Endodermal cell (in vitro differentiated cells): ENCODE measurements around the gene DHRS7C. TPM values are rescaled to one million over a fixed set of nuclear protein-coding genes. Genes with fewer than 3 reads are reported as not detected.

Source experiments
- DNase-seq: peaks from one replicate; pipeline ENCODE4 v3.0.0-alpha.2; 2017
- H3K27ac ChIP-seq: 2 replicates; pipeline ENCODE4 v1.5.1; 2013; ENCODE audit warnings: mild to moderate bottlenecking, low read depth, low read length, moderate library complexity
- H3K27me3 ChIP-seq: 2 replicates; pipeline ENCODE4 v1.6.1; 2013; ENCODE audit warnings: mild to moderate bottlenecking, low read length, moderate library complexity; ENCODE audit not compliant: insufficient read depth, control insufficient read depth, poor library complexity, severe bottlenecking
- H3K36me3 ChIP-seq: 2 replicates; pipeline ENCODE4 v1.7.0; 2013; ENCODE audit warnings: mild to moderate bottlenecking, low read length, moderate library complexity; ENCODE audit not compliant: control insufficient read depth, insufficient read depth
- H3K4me1 ChIP-seq: one replicate; pipeline ENCODE4 v1.7.0; 2013; ENCODE audit warnings: low read length; ENCODE audit not compliant: control insufficient read depth, insufficient read depth
- H3K4me3 ChIP-seq: 2 replicates; pipeline ENCODE4 v1.5.1; 2013; ENCODE audit warnings: mild to moderate bottlenecking, low read length, moderate library complexity
- H3K9ac ChIP-seq: 2 replicates; pipeline ENCODE4 v1.6.1; 2013; ENCODE audit warnings: mild to moderate bottlenecking, low read length, moderate library complexity; ENCODE audit not compliant: poor library complexity, severe bottlenecking; ENCODE audit errors: extremely low read depth
- H3K9me3 ChIP-seq: 2 replicates; pipeline ENCODE4 v1.6.1; 2013; ENCODE audit warnings: mild to moderate bottlenecking, low read length, moderate library complexity; ENCODE audit not compliant: control insufficient read depth
- H3K27ac Mint-ChIP-seq: 2 replicates; pipeline ENCODE4 v1.8.0; 2020; ENCODE audit warnings: mixed read lengths
- H3K27me3 Mint-ChIP-seq: 2 replicates; pipeline ENCODE4 v1.8.0; 2021; ENCODE audit warnings: mild to moderate bottlenecking, mixed read lengths; ENCODE audit not compliant: insufficient read depth
- H3K36me3 Mint-ChIP-seq: 2 replicates; pipeline ENCODE4 v1.8.0; 2020; ENCODE audit warnings: low read depth, mixed read lengths
- H3K4me1 Mint-ChIP-seq: 2 replicates; pipeline ENCODE4 v1.8.0; 2020; ENCODE audit warnings: mixed read lengths
- H3K4me3 Mint-ChIP-seq: 2 replicates; pipeline ENCODE4 v1.8.0; 2020; ENCODE audit warnings: mild to moderate bottlenecking, moderate library complexity, mixed read lengths
- H3K9me3 Mint-ChIP-seq: 2 replicates; pipeline ENCODE4 v1.8.0; 2020; ENCODE audit warnings: mild to moderate bottlenecking, mixed read lengths
- CTCF ChIP-seq: fragments of 200-600 bp; sonication (generic); conservative IDR thresholded peaks from 2 replicates; pipeline ENCODE4 v1.5.0; 2021; ENCODE audit warnings: antibody characterized with exemption, mild to moderate bottlenecking
- WGBS, 2 experiments: methylation state at CpG; one replicate each; pipeline versions ENCODE4 v1.1.5 to v1.1.7; 2013; ENCODE audit warnings: missing lambda C conversion rate in 2 of 2, mixed read lengths in 1 of 2; ENCODE audit not compliant: insufficient coverage in 1 of 2, insufficient read length in 1 of 2; 5-methylcytosine and 5-hydroxymethylcytosine counted together
- total RNA-seq, 2 donors: library from RNA; stranded (reverse); fragmentation: NEBNext Ultra II Directional in 1 of 2; extraction: Animal tissue kit (Norgen Biotek cat#: 25700) in 1 of 2; gene quantifications; 2 replicates in 1 of 2; 3 replicates in 1 of 2; pipeline ENCODE4 v1.2.1, GENCODE V29; 2021

The DHRS7C gene
- total RNA-seq, 2 donors from 2014 or later: not detected

- Histone ChIP-seq H3K4me3 (no peak overlapping the region), H3K9ac (no peak overlapping the region), H3K4me1 (no peaks in the 10 kb centered on the region), H3K36me3 (peaks cover 7% of the 10 kb centered on the region), H3K9me3 (peaks cover 10% of the 10 kb centered on the region), H3K27me3 (no peaks in the 10 kb centered on the region), H3K27ac (peak overlapping the region; percentile 85)
- no peaks in the 10 kb centered on the region for H3K4me1 Mint-ChIP-seq
- TF ChIP-seq CTCF: no peak
- no peaks in the 10 kb centered on the region for H3K27me3 Mint-ChIP-seq
- peaks cover 19% of the 10 kb centered on the region for H3K36me3 Mint-ChIP-seq
- H3K9me3 Mint-ChIP-seq: peaks cover 6% of the 10 kb centered on the region
- DNase-seq: no peak
- 80 to 93% methylated on average over 4 to 8 of the region's 9 CpGs for WGBS, 2 experiments
- no peak overlapping the region for H3K27ac Mint-ChIP-seq
- no peak overlapping the region for H3K4me3 Mint-ChIP-seq
Observed at GRCh38 chr17:9725575-9725974, 65.8 kb downstream of the DHRS7C start.

Other genes starting within 250 kb of the DHRS7C start
- gene STX8, start 215.8 kb downstream of the DHRS7C start, total RNA-seq: 10 to 100 TPM; 82.5 to 98.2 TPM
- under 1 TPM; 0.29 to 0.51 TPM for gene CFAP52, start 214.9 kb downstream of the DHRS7C start, total RNA-seq
- 10 to 100 TPM in 1 of 2 donors, 1 to 10 TPM in 1; 8.6 to 12.6 TPM for gene USP43, start 146.1 kb downstream of the DHRS7C start, total RNA-seq
- not detected for gene GSG1L2, start 30.5 kb upstream of the DHRS7C start, total RNA-seq
- gene GLP2R, start 34.3 kb upstream of the DHRS7C start, total RNA-seq: not detected
- gene RCVRN, start 113.7 kb upstream of the DHRS7C start, total RNA-seq: not detected